GM12874 (cell line): ENCODE measurements around the gene UVRAG.

Source experiments
- CTCF ChIP-seq: IDR thresholded peaks from 2 replicates; pipeline ENCODE4 v1.5.1; 2011; ENCODE audit warnings: low read depth, mild to moderate bottlenecking, control low read depth, low read length, moderate library complexity; ENCODE audit not compliant: insufficient read depth

The UVRAG gene

GRCh38 chr11:75944515-75944914, 129.5 kb downstream of the UVRAG start:
- no peak for TF ChIP-seq CTCF

GRCh38 chr11:75945446-75945845, 130.4 kb downstream of the UVRAG start:
- TF ChIP-seq CTCF: no peak

GRCh38 chr11:75945947-75946346, 130.9 kb downstream of the UVRAG start:
- TF ChIP-seq CTCF: no peak

- no peak for TF ChIP-seq CTCF
Measured at GRCh38 chr11:75946531-75947530, 131.8 kb downstream of the UVRAG start.

- TF ChIP-seq CTCF: no peak
Measured at GRCh38 chr11:75949023-75949672, 134.1 kb downstream of the UVRAG start.

- TF ChIP-seq CTCF: no peak
Measured at GRCh38 chr11:75950141-75950540, 135.1 kb downstream of the UVRAG start.

- TF ChIP-seq CTCF: no peak
Measured at GRCh38 chr11:75954039-75954438, 139.0 kb downstream of the UVRAG start.
